COLO668 (cell line): Measurements from ENCODE around the gene MAP1LC3A.

Source experiments
- DNase-seq: peaks from one replicate; lab custom pipeline; 2025; ENCODE audit not compliant: unreplicated experiment; lab: John Stamatoyannopoulos, UW

The MAP1LC3A gene

GRCh38 chr20:34528921-34529297 lies 29.6 kb upstream of the MAP1LC3A start:
- no peak for DNase-seq

DNA sequence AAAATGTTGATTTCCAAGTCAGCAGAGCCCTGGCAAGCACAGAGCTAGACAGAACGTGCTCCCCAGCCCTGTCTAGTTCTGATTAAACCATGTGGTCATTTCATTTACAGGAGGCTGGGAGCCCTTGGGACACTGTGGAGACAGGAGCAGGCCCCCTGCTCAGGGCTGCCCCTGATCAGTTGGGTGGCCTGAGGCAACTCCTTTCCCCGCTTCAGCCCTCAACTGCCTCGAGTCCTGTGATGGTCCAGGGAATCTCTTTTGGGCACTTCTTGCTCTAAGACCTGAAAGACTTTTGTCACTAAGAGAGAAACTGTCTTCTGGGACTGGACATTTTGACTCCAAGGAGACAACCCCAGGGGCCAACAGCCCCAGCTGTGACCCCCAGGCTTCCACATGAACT lies 28.8 kb upstream of the MAP1LC3A start:
- no peak for DNase-seq

DNA sequence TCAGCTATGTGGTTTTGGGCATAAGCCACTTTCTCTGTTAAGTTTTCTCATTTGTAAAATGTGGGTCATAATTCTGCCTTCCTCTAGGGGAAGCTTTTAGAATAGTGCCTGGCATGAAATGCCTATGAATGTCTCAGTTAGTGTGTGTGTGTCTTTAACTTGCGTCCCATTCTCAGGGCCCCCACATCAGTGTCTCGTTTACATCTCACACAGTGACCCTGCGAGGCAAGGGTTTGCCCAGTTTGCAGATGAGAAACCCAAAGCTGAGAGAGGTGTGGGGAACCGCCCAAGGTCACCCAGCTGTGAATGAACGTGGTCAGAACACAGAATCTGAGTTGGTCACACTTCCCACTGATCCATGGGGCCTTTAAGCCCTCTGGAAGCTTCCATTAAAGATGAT lies 28.2 kb upstream of the MAP1LC3A start:
- DNase-seq, result no peak

- no peak for DNase-seq
Observed at GRCh38 chr20:34531608-34532265, 26.8 kb upstream of the MAP1LC3A start.

GRCh38 chr20:34532320-34532719 lies 26.2 kb upstream of the MAP1LC3A start:
- no peak for DNase-seq

- DNase-seq, result no peak
Observed at GRCh38 chr20:34532756-34533155, 25.8 kb upstream of the MAP1LC3A start.

GRCh38 chr20:34534391-34535165 lies 23.9 kb upstream of the MAP1LC3A start:
- DNase-seq, result no peak

GRCh38 chr20:34535301-34535840 lies 23.1 kb upstream of the MAP1LC3A start:
- DNase-seq, result no peak

DNA sequence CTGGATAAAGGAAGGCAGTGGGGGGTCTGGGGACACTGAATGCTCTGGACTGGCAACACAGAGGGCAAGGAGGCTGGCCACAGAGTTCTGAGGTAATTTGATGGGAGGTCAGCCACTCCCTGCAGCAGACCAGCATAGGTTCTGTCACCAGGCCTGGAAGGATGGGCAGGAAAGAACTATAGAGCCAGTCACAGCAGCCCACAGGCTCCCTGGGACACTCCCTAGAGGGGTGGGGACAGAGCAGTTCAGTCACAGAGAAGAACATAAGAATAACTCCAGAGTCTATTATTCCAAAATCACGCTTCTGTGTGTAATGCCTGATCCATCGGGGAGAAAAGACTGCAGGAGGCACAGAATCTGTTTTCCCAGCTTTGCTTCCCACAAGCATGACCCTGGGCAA lies 22.7 kb upstream of the MAP1LC3A start:
- no peak for DNase-seq

DNA sequence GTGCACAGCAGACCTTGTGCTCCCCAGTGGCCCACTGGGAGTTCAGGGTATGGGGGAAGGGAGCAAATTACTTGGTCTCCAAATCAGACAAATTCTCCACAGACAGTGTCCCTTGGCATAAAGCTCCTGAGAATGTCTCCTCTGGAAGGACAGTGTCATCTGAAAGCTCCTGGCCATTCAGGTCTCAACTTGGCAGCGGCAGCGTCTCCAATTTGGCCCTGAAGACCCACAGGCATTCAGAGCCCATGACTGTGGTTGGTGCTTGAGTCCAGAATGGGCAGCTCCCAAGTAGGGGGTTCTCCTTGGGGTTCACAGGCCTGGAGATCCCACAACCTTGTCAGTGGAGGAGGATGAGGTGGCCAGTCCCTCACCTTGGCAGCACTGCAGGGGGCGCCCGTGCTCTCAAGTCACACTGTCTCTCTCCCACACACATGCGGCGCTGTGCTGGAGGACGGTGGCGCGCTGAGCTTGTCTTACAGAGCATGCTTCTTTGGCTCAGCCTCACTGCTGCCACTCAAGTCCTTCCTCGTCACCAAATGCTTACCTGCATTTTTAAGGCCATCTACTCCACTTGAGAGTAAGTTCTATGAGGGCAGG lies 21.6 kb upstream of the MAP1LC3A start:
- DNase-seq, result peak; percentile 41

DNA sequence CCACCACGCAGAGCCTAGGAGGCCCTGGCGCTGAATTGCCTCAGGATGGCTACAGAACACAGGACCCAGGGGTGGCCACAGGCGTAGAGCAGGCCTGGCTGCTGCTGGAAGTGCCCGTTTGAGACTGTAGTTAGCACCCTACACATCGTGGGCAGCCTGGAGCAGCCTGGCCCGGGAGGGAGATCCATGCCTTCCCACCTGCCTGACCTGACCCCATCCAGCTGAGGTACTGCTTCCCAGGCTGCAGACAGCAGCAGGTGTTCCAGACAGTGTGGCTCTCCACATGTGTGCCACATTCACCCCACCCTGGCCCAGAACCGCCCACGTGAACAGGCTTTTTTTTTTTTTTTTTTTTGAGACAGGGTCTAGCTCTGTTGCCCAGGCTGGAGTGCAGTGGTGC lies 20.9 kb upstream of the MAP1LC3A start:
- DNase-seq, result no peak

- DNase-seq, result peak; percentile 56
Observed at GRCh38 chr20:34538671-34539123, 19.8 kb upstream of the MAP1LC3A start.

DNA sequence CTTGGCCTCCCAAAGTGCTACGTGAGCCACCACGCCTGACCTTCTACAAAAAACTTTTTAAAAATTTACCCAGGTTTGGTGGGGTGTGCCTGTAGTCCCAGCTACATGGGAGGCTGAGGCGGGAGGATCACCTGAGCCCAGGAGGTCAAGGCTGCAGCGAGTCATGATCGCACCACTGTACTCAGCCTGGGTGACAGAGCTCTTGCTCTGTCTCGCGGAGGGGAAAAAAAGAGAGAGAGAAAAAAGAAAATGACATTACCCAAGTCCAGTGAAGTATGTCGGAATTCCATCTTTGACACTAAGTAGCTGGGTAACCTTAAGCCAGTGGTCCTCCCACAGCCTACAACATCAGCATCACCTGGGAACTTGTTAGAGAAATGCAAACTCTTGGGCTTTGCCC lies 18.8 kb upstream of the MAP1LC3A start:
- DNase-seq, result no peak

DNA sequence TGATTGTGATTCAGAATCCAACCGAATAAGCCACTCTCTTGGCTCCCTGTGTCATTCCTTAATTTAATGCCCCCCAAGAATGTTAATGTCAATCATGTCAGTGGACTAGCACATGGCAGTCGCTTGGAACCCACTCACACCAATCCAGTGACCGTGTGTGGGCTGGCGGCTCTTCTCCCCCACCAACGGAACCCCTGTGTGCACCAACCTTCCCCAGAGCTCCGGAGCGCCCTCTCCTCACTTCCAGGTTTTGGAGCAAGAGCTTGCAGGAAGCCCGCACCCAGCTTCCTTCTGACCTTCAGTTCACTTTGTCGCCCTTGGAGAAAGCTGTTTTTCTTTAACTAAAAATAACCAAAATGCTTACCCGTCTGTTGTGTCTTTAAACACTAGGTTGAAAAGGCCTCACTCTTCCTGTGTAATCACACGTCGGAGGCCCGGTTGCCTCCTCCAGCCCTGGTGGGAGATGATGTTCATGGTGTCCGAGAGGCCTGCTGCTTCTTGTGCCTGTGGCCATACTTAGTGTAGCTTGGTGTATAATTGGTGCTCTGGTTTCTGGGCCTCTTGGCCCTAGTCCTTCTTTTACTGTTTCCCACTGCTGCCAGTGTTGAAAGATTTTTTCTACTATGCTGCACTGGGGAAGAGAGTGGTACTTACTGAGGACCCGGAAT lies 17.8 kb upstream of the MAP1LC3A start:
- DNase-seq, result no peak

DNA sequence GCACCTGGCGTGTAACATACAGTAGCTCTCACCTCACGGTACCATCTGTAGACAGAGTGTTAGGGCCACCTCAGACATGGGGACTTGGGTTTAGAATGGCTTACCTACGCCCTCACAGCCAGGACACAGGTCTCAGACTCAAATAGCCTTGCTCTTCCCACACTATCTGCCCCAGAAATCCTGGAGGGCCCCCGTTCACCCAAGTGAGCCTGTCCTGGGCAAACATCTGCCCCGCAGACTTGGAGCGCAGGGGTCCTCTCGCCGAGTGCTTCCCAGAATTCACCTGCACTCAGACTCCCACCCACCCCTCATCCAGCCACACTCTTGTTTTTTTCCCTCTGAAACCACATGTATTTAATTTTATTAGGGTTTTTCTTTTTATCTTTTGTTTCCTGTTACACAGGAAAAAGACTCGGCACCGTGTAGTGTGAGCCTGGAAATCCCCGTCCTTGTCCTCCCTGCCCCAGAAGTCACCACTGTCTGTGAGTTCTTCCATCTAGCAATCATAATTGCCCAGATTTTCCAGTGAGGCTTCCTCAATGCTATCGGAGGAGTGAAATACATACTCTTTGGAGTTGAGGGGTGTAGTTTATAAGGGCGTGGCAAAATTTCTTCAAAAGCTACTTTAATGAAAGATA lies 17.1 kb upstream of the MAP1LC3A start:
- no peak for DNase-seq

DNA sequence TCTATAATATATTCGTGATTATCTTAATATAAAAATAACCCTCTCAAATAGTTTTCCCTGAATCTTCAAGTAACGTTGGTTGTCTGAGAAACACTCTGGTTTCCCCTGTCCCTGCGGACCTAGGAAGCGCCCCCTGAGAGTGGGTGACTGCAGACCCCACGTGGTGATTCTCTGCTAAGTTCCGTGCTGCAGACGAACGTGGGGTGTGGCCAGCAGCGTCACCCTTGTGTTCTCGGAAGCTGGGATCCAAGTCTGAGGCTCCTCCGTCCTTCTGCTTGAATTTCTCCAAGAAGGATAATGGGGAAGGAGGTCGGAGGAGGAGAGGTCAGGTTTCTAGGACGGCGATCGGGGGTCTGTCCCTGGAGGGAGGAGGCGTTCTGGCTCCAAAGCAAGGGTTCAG lies 16.6 kb upstream of the MAP1LC3A start:
- no peak for DNase-seq

GRCh38 chr20:34542439-34542838 lies 16.1 kb upstream of the MAP1LC3A start:
- DNase-seq, result no peak

- DNase-seq, result no peak
Observed at GRCh38 chr20:34543463-34544056, 15.0 kb upstream of the MAP1LC3A start.

DNA sequence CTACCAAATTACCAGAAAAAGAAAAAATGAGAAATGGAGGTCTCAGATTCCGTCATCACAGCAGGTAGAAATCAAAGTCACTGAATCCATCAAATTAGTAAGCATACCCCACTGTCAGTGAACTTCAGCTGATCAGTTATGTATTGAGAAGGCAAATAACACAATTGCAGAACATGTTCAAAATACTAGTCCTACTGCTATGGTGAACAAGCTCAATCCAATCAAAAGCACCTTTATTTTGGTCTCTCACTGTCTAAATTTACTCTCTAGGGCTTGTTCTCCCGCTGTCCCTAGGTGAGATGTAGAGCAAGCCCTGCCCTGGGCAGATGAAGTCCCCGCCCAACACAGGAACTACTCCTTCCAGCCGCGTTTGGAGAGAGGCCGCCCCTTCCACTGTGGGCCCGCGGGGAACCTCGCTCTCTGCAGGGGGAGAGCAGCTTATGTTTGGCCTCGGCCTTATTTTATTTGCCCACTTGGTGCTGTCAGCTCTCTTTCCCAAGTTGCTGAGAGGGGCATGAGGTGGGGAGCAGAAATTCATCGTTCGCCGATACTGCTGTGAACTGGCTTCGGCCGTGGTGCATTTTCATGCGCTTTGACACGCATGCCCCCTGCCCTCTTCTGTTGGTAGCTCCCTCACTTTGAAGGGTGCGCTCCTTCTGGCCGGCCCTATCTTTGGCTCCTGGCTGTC lies 14.3 kb upstream of the MAP1LC3A start:
- DNase-seq, result no peak

- DNase-seq, result peak; percentile 82
Observed at GRCh38 chr20:34546751-34547181, 11.8 kb upstream of the MAP1LC3A start.
